GM12865 (cell line): Measurements from ENCODE around the gene CBX7.

Experiments
- DNase-seq: peaks from one replicate; pipeline ENCODE4 v3.0.0; 2010; ENCODE audit warnings: low read depth
- H3K4me3 ChIP-seq: 2 replicates; pipeline ENCODE4 v1.5.1; 2011; ENCODE audit warnings: mild to moderate bottlenecking, low read depth, low read length, control low read depth
- TF ChIP-seq, protein P1 (sequence below): IDR thresholded peaks from 2 replicates; pipeline ENCODE4 v1.5.1; 2011; ENCODE audit warnings: low read length, control low read depth, low read depth, inconsistent platforms; ENCODE audit not compliant: insufficient read depth; ENCODE audit errors: missing control alignments

CBX7 gene

GRCh38 chr22:39146256-39147101, 6.0 kb downstream of the CBX7 start:
- H3K4me3 ChIP-seq: peak overlapping the region; percentile 55
- DNase-seq: no peak
- TF ChIP-seq, protein P1, sequence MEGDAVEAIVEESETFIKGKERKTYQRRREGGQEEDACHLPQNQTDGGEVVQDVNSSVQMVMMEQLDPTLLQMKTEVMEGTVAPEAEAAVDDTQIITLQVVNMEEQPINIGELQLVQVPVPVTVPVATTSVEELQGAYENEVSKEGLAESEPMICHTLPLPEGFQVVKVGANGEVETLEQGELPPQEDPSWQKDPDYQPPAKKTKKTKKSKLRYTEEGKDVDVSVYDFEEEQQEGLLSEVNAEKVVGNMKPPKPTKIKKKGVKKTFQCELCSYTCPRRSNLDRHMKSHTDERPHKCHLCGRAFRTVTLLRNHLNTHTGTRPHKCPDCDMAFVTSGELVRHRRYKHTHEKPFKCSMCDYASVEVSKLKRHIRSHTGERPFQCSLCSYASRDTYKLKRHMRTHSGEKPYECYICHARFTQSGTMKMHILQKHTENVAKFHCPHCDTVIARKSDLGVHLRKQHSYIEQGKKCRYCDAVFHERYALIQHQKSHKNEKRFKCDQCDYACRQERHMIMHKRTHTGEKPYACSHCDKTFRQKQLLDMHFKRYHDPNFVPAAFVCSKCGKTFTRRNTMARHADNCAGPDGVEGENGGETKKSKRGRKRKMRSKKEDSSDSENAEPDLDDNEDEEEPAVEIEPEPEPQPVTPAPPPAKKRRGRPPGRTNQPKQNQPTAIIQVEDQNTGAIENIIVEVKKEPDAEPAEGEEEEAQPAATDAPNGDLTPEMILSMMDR: no peak

DNA sequence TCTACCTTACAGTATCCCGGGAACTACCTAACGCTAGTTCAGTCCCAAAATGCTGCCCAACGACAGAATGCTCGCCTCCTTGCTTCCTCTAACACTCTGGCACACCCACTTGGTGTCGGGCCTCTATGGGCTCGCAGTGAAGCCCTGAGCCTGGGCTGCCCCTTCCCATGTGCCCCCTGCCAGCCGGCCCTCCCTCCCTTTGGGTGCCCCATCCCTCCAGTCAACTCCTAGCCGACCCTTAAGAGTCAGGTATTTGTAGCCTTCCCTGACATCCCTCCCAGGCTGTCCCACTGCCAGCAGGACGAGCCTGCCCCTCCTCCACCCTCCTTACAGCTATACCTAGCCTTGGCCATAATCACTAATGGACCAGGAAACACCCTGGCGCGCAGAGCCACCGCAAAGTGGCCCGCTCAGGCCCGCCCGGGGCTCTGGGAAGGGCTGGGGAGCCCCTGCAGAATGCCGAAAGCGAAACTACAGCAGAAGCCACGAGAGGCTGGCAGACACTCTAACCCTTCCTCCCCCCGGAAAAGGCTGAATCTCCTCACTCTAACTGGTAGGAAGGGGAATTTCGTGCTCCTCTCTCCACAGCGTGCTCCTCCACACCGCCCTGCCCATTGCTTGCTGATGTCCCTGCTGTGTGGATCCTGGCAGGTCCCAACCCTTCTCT, 8.2 kb downstream of the CBX7 start:
- DNase-seq: peak; percentile 82
- TF ChIP-seq, protein P1: no peak
- H3K4me3 ChIP-seq: peak overlapping the region; percentile 75

- TF ChIP-seq, protein P1: no peak
- no peak for DNase-seq
- H3K4me3 ChIP-seq: no peak overlapping the region
Measured at GRCh38 chr22:39142088-39142680, 10.3 kb downstream of the CBX7 start.

DNA sequence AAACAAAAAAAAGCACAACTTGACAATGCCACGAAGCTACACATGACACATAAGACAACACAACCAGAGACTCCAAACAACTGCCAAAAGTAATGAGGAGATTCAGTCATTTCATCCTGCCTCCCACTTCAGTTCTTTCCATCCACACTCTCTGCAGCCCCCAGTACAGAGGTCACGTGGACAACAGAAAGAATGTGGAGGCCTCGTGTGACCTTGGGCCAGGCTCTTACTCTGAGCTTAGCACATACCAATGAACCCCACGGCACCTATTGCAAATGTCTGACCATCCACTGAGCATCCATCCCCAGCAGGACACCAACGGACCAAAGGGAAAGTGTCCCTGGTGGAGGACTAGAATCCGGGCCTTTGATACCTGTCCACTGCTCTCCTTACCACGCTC, 12.5 kb downstream of the CBX7 start:
- TF ChIP-seq, protein P1: no peak

GRCh38 chr22:39138357-39138997, 14.0 kb downstream of the CBX7 start:
- TF ChIP-seq, protein P1: no peak
- no peak overlapping the region for H3K4me3 ChIP-seq
- no peak for DNase-seq

More for the DNA sequence above, 12.5 kb downstream of the CBX7 start:
- no peak overlapping the region for H3K4me3 ChIP-seq
- no peak for DNase-seq

- H3K4me3 ChIP-seq: no peak overlapping the region
- DNase-seq: no peak
- TF ChIP-seq, protein P1: no peak
Measured at GRCh38 chr22:39136317-39136716, 16.2 kb downstream of the CBX7 start.
